Measurements from ENCODE around the gene CEACAM18. TPM values are rescaled to one million over a fixed set of nuclear protein-coding genes. Genes with fewer than 3 reads are reported as not detected.

The CEACAM18 gene
- total and polyA plus RNA-seq, 2 of the 4 experiments (the other 2 are of a cell fraction): not detected

GRCh38 chr19:51521781-51522180 lies 43.4 kb downstream of the CEACAM18 start:
- no CpG with 5 or more reads among the region's 2 CpGs for WGBS, 2 experiments (ENCODE audit: extremely low coverage in 2 of 2, insufficient read length in 1 of 2)
- H3K23ac ChIP-seq (ENCODE audit: low read depth, low read length): no peak overlapping the region
- dilution Hi-C loops (cut with HindIII; ENCODE audit: low sequenced_read_pairs, unreplicated experiment): no loop called here
- H2BK120ac ChIP-seq (ENCODE audit: low read depth, low read length): no peak overlapping the region
- H4K5ac ChIP-seq (ENCODE audit: low read depth, low read length): no peak overlapping the region
- no peak overlapping the region for H3K4me2 ChIP-seq (ENCODE audit: low read depth, low read length)
- H3K9ac ChIP-seq (ENCODE audit: low read depth, low read length): no peak overlapping the region
- no peaks in the 10 kb centered on the region for H3K27me3 ChIP-seq (ENCODE audit: control insufficient read depth, insufficient read depth, low read length)
- H4K91ac ChIP-seq (ENCODE audit: insufficient read depth, low read depth, low read length): no peak overlapping the region
- POLR2A ChIA-PET (ENCODE audit: unreplicated experiment): no interaction called here
- H3K9me3 ChIP-seq (ENCODE audit: control insufficient read depth, insufficient read depth, low read length): no peaks in the 10 kb centered on the region
- H3K36me3 ChIP-seq (ENCODE audit: control insufficient read depth, insufficient read depth, low read length): no peaks in the 10 kb centered on the region
- BruUV-seq (replicated peaks): no TSS peak
- no peak overlapping the region for H3K27ac ChIP-seq (ENCODE audit: insufficient read depth, low read length)
- no peak overlapping the region for H4K8ac ChIP-seq (ENCODE audit: low read depth in 2 of 2, low read length in 2 of 2)
- H3K56ac ChIP-seq (ENCODE audit: extremely low read depth, insufficient read depth, low read length): no peak overlapping the region
- TF ChIP-seq CHD1 (IDR thresholded peaks at IDR 0.05; ENCODE audit: low read depth, low read length) (no peak), FOS (IDR thresholded peaks at IDR 0.05; ENCODE audit: low read depth, low read length) (no peak), USF2 (IDR thresholded peaks at IDR 0.05; ENCODE audit: low read depth, low read length) (no peak), MXI1 (IDR thresholded peaks at IDR 0.05; ENCODE audit: borderline replicate concordance, low read depth, low read length) (no peak), CTCF (conservative IDR thresholded peaks at IDR 0.05; ENCODE audit: low read depth, low read length) (no peak), RFX5 (IDR thresholded peaks at IDR 0.05; ENCODE audit: low read depth, low read length) (no peak), CEBPB (IDR thresholded peaks at IDR 0.05; ENCODE audit: low read depth, low read length) (no peak), MAZ (IDR thresholded peaks at IDR 0.05; ENCODE audit: borderline replicate concordance, low read depth, low read length) (no peak), RCOR1 (IDR thresholded peaks at IDR 0.05; ENCODE audit: insufficient replicate concordance, low read length) (no peak), BHLHE40 (IDR thresholded peaks at IDR 0.05; ENCODE audit: low read depth, low read length) (no peak), POLR2A (IDR thresholded peaks at IDR 0.05; ENCODE audit: low read depth, low read length) (no peak), RAD21 (IDR thresholded peaks at IDR 0.05; ENCODE audit: low read length) (no peak), SMC3 (IDR thresholded peaks at IDR 0.05; ENCODE audit: low read depth, low read length) (no peak), NFE2L2 (IDR thresholded peaks at IDR 0.05; ENCODE audit: low read depth, low read length) (no peak), ELK1 (IDR thresholded peaks at IDR 0.05; ENCODE audit: borderline replicate concordance, low read depth, low read length) (no peak), MAFK (IDR thresholded peaks at IDR 0.05; ENCODE audit: low read depth, low read length) (no peak)
- no peak overlapping the region for H3K18ac ChIP-seq (ENCODE audit: low read depth, low read length)
- no peak overlapping the region for H2BK15ac ChIP-seq (ENCODE audit: low read depth, low read length)
- H3K4me3 ChIP-seq (ENCODE audit: insufficient read depth, low read depth, low read length): no peak overlapping the region
- no peak for ATAC-seq (ENCODE audit: low read depth)
- in situ Hi-C loops (cut with MboI; ENCODE audit: low sequenced_read_pairs): no loop called here
- H3K9me1 ChIP-seq (ENCODE audit: insufficient read depth, low read length): no peaks in the 10 kb centered on the region
- H4K20me1 ChIP-seq (ENCODE audit: insufficient read depth, low read length): no peaks in the 10 kb centered on the region
- no peak for DNase-seq
- no peak overlapping the region for H3K4ac ChIP-seq (ENCODE audit: low read depth, low read length)
- intact Hi-C loops (cut with micrococcal nuclease): no loop called here
- H3K4me1 ChIP-seq (ENCODE audit: control insufficient read depth, insufficient read depth, low read length): no peaks in the 10 kb centered on the region
- H2AFZ ChIP-seq (replicated peaks; ENCODE audit: low read length, poor library complexity): no peak overlapping the region
- H2BK20ac ChIP-seq (ENCODE audit: low read depth, low read length): no peak overlapping the region
- no peak overlapping the region for H2AK5ac ChIP-seq (ENCODE audit: low read depth, low read length)
- no peak overlapping the region for H2AK9ac ChIP-seq (replicated peaks; ENCODE audit: low read depth, low read length, poor library complexity)
- CTCF ChIA-PET: no interaction called here
- no peaks in the 10 kb centered on the region for H3K79me1 ChIP-seq (ENCODE audit: low read depth in 1 of 2, low read length in 2 of 2)
- H2BK5ac ChIP-seq (ENCODE audit: low read depth, low read length, poor library complexity, severe bottlenecking): no peak overlapping the region
- no peak overlapping the region for H3K14ac ChIP-seq (replicated peaks; ENCODE audit: low read depth, low read length)

Data from IMR-90 (cell line).